Activated T-helper 9 cell treated with anti-CD3 and anti-CD28 coated beads, Interleukin-2, amount 50 U/mL, for 16 hours (primary cell): ENCODE measurements around the gene CCDC171.
"Not testable (repeated sequence)": the region's sequence is repeated elsewhere in the genome, so short reads cannot be mapped to it uniquely, and the experiment has no call there.

Experiments used
- DNase-seq: peaks from one replicate; pipeline ENCODE4 v3.0.0-alpha.2; 2020; ENCODE audit warnings: low read depth

The CCDC171 gene

DNA sequence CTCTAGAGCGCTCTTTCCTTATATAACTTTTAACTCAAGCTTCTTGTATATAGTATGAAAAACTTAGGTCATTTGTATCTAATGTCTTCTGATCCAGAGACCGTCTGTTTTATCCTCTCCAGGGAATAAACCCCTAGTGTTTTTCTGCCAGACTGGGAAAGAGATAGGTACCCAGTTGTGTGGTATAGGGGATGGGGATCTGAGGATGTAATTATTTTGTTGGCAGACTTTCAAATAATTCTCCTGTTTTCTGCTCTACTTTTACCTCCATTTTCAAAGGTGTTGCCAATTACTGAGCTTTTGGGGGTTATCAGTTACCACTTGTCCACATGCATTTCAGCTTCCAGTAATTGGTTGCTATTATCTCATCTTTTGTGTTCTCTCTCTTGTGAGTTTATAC, 17.9 kb downstream of the CCDC171 start:
- no peak for DNase-seq

DNA sequence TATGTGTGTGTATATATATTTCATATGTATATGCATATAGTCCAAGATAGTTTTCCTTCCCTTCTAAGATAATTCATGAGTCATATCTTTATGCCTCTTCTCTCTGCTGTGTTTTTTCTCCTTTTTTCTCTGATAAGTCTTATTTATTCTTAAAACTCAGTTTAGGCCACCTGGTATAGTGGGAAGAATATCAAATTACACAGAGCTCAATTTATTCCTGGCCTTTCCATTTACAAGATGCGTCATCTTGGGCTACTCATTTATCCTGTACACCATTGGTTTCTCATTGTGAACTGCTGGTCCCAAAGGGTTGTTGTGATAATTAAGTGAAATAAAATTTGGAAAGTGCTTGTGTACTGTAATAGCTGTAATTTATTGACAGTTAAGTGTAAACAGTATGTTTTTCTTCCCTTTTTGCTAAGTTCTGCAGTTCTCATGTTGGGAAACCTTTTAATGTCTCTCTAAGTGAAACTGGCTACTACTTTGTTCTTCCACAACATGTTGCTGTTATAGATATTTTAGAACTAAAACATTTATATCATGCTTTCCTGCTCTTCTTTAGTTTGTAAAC, 19.4 kb downstream of the CCDC171 start:
- DNase-seq = no peak

DNA sequence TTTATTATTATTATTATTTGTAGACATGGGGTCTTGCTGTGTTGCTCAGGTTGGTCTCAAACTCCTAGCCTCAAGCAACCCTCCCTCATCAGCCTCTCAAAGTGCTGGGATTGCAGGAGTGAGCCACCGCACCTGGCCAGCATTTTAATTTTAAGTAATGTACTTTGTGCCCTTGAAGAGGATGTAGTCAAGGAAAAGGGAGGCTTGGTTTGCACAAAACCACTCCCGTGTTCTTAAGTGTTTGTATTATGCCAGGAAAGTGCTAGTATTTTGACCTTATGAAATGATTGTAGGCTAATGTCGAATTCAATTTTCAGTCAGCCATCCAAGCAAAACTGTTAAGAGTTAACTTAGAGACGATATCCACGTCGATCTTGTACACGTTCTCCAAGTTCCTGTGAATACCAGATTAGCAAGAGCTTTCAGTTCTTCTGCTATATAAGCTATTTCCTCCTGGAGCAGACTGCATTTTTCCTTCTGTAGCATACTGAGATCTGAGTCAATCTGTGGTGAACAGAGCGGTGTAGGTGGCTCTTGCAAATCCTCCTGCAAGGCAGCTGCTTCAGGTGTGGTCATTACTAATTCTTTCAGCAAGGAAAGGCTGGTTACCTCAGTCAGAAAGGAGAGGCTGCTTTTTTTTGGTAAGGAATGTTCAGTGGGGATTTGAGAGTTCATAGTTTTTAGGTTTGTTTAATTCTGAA, 23.7 kb downstream of the CCDC171 start:
- DNase-seq = no peak

DNA sequence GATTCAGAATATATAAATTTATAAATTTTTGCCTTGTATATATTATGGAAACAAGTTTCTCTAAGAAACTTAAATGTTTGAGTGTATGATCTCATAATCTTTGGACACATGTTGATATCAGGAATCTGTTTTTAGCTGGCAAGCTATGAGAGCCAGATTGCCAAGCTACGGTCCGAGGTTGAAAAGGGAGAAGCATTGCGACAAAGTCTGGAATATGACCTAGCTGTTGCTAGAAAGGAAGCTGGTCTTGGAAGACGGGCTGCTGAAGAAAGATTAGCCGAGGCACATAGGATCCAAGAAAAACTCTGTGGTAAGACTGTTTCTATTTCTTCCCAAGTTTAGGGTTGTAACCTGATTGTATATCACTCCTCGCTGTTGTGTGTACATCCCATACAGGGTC, 25.9 kb downstream of the CCDC171 start:
- no peak for DNase-seq

DNA sequence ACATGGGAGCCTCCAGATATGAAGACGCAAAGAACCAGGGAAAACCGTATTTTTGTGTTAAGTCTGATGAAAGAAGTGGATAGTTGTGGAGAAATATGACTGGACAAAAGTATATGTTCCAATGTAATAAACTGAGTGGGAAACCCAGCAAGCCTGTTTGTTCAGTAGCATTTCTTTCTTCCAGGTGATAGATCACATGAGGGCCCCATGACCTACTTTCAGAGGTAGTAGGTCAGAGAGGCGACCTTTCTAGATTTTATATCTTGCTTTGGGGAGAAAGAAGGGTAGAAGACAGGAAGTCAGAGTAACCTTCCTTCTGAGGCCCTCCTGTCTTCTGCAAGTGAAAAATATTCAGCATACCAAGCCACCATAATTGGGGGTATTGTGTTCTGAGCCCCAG, 31.5 kb downstream of the CCDC171 start:
- no peak for DNase-seq

DNA sequence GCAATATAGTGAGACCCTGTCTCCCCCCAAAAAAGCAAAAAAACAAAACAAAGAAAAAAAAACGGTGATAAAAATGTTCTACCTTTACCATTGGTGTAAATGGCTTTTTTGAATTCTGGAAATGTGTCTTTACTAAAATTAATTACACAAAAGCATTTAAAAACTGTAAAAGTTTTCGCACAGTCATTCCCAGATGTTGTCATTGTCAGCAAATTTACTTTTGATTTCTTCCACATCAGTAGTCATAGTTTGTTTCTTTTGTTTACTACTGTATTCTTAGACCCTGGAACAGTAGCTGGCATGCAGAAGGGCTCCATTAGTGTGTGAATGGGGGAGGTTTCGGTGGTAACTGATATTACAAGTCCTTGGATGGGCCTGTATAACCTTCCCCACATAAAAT, 39.5 kb downstream of the CCDC171 start:
- no peak for DNase-seq

DNA sequence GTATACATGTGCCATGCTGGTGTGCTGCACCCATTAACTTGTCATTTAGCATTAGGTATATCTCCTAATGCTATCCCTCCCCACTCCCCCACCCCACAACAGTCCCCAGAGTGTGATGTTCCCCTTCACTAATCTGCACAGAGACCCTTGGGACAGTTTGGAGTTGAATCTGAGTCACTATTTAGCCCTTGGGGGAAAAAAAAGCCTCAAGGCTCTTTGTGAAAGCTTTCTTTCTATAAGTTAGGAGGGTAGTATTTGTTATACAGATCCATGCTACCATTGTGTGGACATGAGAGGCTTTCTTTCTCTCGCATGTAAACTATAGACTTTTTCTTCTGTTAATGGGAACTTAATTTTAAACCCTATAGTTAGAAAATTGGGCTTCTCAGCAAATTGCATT, 40.1 kb downstream of the CCDC171 start:
- DNase-seq = not testable (repeated sequence)

DNA sequence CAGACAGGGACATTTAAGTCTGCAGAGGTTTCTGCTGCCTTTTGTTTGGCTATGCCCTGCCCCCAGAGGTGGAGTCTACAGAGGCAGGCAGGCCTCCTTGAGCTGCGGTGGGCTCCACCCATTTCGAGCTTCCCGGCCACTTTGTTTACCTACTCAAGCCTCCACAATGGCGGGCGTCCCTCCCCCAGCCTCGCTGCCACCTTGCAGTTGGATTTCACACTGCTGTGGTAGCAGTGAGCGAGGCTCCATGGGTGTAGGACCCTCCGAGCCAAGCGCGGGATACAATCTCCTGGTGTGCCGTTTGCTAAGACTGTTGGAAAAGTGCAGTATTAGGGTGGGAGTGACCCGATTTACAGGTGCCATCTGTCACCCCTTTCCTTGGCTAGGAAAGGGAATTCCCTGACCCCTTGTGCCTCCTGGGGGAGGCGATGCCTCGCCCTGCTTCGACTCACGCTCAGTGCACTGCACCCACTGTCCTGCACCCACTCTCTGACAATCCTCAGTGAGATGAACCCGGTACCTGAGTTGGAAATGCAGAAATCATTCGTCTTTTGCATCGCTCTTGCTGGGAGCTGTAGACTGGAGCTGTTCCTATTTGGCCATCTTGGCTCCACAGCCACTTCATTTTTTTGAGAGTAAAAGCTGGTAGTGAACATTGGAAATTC, 48.0 kb downstream of the CCDC171 start:
- not testable (repeated sequence) for DNase-seq

DNA sequence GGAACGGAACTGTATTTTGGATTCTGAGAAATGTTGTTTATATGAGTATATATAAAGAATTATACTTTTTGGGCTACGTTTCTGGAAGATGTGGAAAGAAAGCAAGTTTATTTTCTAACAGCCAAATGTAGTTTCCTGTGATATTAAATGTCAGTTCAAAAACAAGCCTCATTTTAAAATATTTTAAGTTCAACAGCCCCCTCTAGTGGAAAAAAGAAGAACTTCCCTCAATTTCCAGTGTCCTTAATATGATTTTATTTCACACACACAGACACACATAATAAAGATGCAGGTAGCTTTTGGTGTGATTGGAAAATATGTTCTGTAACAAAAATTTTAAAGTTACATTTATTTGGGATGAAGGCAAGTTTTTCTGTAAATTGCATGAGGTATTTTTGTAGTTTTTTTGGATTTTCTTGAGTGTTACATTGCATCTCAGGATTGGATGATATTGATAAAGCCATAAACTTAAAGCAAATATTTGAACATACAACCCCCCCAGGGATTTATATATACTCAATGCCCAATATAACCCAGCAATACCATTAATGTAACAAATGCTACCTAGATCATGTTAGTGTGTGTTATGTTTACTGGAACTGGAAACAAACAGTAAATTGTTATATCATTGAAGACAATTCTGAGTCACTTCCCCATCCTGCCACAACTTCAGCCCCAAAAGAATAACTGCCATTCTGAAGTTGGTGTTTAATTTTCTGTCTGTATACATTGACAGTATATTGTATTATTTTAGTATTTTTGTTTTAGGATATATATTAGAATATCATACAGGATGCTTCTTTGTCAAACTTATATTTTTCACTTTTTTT, 54.0 kb downstream of the CCDC171 start:
- DNase-seq = no peak

DNA sequence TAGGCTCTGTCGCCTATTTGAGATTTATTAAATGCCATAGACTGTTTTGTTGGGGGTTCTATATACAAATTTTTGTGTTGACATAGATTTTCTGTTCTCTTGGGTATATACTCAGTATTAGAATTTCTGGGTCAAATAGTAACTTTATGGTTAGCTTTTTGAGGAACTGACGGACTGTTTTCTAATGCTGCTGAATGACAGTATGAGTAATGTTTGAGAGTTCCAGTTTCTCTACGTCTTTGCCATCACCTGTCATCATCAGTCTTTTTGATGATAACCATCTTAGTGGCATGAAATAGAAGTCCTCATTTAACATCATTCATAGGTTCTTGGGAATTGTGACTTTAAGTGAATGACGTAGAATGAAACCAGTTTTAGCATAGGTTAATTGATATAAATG, 60.1 kb downstream of the CCDC171 start:
- DNase-seq = no peak

DNA sequence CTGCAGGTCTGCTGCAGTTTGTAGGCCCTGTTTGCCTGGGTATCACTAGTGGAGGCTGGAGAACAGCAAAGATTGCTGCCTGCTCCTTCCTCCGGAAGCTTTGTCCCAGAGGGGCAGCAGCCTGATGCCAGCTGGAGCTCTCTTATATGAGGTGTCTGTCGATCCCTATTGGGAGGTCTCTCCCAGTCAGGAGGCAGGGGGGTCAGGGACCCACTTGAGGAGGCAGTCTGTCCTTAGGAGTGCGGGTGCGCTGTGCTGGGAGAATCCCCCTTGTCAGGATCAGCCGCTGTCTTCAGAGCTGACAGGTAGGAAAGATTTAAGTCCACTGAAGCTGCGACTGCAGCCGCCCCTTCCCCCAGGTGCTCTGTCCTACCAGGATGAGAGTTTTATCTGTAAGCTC, 64.9 kb downstream of the CCDC171 start:
- no peak for DNase-seq

DNA sequence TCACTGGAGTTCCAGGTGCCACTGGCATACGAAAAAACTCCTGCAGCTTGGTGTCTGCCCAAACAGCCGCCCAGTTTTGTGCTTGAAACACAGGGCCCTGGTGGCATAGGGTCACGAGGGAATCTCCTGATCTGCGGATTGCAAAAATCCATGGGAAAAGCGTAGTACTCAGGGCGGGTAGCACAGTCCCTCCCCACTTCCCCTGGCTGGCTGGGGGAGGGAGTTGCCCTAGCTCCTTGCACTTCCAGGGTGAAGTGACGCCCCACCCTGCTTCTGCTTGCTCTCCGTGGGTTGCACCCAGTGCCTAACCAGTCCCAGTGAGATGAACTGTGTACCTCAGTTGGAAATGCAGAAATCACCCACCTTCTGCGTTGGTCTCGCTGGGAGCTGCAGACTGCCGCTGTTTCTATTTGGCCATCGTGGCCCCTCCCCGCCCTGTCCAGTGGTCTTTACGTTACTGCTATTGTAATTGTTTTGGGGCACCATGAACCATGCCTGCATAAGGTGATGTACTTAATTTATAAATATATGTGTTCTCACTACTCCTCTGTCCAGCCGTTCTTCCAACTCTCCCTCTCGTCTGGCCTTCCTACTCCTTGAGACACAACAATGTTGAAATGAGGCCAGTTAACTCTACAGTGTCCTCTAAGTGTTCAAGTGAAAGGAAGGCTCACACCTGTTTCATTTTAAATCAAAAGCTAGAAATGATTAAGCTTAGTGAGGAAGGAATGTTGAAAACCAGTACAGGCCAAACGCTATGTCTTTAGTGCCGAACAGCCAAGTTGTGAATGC, 65.9 kb downstream of the CCDC171 start:
- DNase-seq = no peak

DNA sequence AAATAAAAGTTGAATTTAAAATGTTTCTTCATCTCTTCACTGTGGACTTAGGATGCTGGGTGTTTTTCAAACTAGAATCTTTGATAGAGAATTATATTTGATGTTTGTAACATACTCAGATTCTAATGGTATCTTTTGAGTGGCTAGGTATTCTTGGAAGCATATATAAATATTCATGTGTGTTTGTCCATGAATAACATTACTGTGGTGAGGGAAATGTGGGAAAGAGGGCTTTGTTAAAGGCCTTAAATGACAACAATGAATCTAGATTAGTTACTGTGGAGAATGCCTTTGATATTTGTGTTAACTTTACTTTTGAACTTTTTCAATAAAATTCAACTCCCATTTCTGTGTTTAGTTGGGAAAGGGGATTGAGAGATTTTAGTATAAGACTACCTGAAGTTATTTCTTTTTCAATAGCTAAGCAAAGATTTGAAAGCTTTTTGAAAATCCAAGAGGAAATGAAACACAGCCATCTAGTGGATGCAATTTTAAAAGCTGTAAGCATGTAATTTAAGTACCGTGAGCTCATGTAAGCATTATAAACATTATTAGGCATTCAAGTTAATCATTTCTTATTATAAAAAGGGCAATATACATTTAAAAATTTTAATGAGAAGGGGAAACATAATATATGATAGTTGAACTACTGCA, 69.6 kb downstream of the CCDC171 start:
- DNase-seq = no peak

DNA sequence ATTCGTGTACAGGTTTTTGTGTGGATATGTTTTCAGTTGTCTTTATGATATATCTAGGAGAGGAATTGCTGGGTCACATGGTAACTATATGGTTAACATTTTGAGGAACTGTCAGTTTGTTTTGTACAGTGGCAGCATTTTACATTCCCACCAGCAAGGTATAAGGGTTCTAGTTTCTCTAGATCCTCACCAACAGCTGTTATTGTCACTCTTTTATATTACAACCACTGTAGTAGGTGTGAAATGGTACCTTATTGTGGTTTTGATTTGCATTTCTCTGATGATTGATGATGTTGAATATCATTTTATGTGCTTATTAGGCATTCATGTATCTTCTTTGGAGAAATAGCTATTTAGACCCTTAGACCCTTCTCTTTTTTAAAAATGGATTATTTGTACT, 82.9 kb downstream of the CCDC171 start:
- DNase-seq = no peak

DNA sequence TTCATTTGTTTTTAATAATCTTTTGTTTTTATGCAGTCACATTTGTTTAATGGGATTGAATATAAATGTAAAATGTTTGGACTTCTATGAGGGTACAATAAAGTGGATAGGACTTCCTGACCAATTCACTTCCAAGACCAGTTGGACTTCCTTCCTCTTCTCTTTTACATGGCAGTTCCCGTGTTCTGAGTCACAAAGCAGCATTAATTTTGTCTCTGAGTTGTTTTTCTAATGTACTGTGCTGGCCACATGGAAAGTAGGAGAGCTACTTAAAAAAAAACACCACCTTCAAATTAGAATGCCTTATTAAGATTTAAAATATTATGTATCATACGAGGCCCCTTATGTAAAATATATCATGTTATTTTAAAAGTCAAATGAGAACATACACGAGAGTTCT, 87.3 kb downstream of the CCDC171 start:
- DNase-seq = no peak

DNA sequence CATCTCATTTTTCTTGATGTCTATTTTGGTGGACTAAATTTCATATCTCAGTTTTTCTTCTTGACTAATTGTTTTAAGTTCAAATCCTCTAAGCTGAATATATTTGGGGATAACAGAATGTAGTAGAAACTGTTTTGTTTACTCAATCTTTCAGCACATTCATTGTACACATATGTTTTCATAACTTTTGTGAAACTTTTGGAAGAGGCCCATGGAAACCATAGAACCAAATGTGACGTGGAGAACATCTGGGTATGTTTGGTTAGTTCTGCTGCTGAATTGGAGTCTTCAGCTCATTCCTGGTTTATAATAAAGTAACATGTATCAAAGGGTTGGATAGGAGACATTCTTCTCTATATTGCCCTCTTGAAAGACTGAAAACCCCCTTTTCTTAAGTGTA, 88.4 kb downstream of the CCDC171 start:
- no peak for DNase-seq

DNA sequence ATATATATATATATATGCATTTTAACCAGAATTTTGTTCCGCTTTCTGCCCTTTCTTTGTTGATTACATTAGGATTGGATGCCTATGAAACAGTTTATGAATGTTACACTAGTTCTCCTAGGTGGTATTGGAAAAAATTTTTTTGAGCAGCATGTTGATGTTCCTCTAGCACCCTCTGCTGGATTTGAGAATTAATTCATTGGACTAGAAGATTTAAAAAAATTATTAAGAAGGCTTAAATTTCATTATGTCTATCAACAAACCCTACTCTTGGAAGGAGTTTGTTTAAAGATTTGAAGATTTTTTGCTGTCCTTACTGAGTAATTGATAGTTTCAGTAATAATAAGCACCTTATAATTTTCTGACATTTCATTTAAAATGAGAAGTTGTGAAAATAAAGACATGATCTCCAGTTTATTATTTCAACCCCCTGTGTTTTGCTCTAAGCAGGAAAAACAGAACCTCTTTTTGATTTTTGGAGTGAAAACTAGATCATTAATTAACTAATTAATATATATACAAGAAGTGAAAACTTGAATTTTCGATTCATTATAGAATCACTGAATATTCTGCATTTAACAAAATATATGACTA, 89.6 kb downstream of the CCDC171 start:
- no peak for DNase-seq

DNA sequence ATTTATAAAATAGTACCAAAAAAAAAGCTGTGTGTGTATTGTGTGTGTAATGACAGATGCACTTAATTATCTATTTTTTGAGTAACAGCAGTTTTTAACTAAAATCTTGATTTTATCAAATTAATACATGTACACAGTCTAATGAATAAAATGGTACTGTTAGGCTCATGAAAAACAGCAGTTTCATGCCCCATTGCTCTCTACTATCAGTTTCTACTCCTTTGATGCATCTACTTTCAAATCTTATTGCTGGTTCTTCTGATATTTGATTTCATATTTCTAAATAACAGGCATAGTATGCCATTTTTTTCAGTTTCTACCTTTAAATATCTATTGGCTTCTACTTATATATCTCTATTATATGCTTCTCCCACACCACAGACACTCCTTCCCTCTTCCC, 117.4 kb downstream of the CCDC171 start:
- DNase-seq = no peak

DNA sequence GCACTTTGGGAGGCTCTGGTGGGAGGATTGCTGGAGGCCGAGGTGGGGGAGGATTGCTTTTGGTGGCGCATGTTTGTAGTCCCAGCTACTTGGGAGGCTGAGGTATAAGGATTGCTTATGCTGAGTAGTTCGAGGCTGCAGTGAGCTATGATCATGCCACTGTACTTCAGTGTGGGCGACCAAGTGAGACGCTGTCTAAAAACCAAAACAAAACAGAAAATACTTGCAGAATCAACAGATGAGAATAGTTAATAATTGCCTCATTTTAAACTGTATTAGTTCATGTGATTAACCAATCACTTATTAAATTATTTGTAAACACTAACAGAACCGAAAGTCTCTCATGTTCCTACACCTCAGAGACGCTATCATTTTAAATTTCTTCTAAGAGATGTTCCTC, 118.1 kb downstream of the CCDC171 start:
- no peak for DNase-seq

DNA sequence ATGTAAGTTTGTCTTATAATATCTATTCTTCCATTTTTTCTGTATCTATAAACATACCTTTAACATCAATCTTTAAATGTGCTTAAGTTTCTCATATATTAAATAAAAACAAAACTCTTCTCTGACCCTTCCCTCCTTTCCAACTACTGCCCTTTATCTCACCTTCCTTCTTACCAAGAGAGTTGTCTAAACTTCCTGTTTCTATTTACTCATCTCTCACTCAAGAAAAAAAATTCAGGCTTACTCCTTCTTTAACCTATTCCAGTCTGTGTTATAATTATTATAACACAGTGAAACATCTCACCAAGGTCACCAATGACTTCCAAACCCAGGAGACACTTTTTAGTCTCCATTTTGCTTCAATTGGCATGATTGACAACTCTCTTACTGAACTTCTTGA, 140.9 kb downstream of the CCDC171 start:
- DNase-seq = no peak

DNA sequence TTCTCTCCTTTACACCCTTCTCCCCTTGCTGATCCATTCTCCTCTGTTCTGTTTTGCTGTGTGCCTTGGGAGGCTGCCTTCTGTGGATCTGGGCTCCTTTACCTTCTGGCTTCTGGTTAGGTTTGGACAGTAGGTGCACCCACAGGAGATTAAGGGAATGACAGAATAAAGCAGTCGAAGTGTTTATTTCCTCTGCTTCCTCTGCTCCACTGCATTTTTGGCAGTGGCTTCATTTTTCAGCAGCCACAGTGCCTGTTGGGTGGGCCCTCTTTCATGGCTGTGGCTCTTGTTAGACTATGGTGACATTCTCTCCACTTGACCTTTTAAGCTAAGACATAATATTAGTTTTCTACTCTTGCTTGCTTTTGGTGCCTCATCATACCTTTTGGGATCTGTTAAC, 144.1 kb downstream of the CCDC171 start:
- no peak for DNase-seq
